ENCODE data around the gene TMEM86A. TPM values are rescaled to one million over a fixed set of nuclear protein-coding genes. Genes with fewer than 3 reads are reported as not detected.

The TMEM86A gene
- total and polyA plus RNA-seq, 2 donors (not counting 3 experiments of a cell fraction or from before 2014, with no cell fraction given), result 2.1 to 2.6 TPM

DNA sequence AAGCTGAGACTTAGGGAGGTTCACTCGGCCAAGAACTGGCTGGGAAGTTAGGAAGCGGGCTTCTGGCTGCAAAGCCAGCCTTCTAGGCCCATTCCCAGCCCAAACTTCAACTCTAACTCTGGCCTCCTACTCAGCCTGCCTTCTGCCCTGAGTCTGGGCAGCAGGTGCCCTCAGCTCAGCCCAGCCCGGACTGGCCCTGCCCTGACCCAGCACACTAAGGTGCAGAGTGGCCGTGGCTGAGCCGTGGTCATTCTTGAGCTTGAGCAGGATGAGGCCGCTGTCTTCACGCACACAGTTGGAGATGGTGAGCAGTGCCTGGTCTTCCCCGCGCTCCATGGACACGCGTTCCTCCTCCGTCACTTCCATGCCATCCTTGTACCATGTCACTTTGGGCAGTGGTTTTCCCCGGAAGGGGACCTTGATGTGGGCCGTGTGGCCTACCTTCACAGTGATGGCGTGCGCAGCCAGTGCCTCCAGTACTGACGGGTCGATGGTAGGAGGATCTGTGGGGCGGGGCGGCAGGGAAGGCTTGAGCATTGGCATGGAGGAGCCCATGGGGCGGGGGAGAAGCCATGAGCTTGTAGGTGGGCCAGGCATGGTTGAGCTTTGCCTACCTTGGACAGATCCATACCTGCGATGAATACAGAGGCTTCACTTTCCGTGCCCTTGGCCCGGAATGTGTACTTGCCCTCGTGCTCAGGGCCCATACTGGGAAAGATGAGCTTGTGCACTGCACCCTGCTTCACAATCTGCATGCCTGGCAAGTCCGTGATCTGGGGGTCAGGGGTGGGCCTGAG, 15.3 kb downstream of the TMEM86A start:
- dilution Hi-C loops (cut with MboI; ENCODE audit: extremely low pct_ligation_motif_present, low sequenced_read_pairs), result no loop called here
- POLR2A ChIA-PET, result no interaction called here

More for the DNA sequence above, 15.3 kb downstream of the TMEM86A start:
- intact Hi-C loops (cut with micrococcal nuclease), result no loop called here
- Histone ChIP-seq H3K9me3 (replicated peaks; ENCODE audit: control insufficient read depth, insufficient read depth, low read length) (no peaks in the 10 kb centered on the region), H3K27ac (ENCODE audit: insufficient read depth, low read depth, low read length) (no peak overlapping the region), H3K4me1 (ENCODE audit: control insufficient read depth, extremely low read depth, insufficient read depth, low read length) (no peaks in the 10 kb centered on the region), H4K20me1 (replicated peaks; ENCODE audit: control insufficient read depth, extremely low read depth, insufficient read depth, low read length) (no peaks in the 10 kb centered on the region), H3K4me2 (ENCODE audit: insufficient read depth, low read length) (no peak overlapping the region), H3K4me3 (replicated peaks in 1 of 3; ENCODE audit: insufficient read depth in 1 of 3, low read depth in 1 of 3, low read length in 3 of 3) (no peak overlapping the region), H3K79me2 (ENCODE audit: control insufficient read depth, insufficient read depth, low read length) (no peaks in the 10 kb centered on the region), H3K36me3 (ENCODE audit: control insufficient read depth in 2 of 2, extremely low read depth in 1 of 2, insufficient read depth in 2 of 2, low read length in 2 of 2) (no peaks in the 10 kb centered on the region), H3K9ac (replicated peaks; ENCODE audit: extremely low read depth, insufficient read depth, low read length) (no peak overlapping the region), H3K9me1 (replicated peaks; ENCODE audit: control insufficient read depth, extremely low read depth, insufficient read depth, low read length) (no peaks in the 10 kb centered on the region), H2AFZ (ENCODE audit: low read depth, low read length) (no peak overlapping the region), H3K27me3 (ENCODE audit: control insufficient read depth in 2 of 2, insufficient read depth in 2 of 2, low read length in 2 of 2) (peaks cover 0 to 7% of the 10 kb centered on the region in 2 experiments)
- CTCF ChIA-PET, result interaction anchor here (0.6 to 2.7 kb wide), 4 partner anchors 8 to 14 kb away, joined by 3 to 18 read pairs (median 5); no protein-coding TSS in a partner anchor
- no TSS peak for BruUV-seq (replicated peaks)
- TF ChIP-seq EZH2 (IDR thresholded peaks at IDR 0.05; ENCODE audit: borderline replicate concordance, low read depth, low read length, severe bottlenecking), result no peak
- no peak for TF ChIP-seq POLR2A (IDR thresholded peaks at IDR 0.05; ENCODE audit: low read depth, low read length)
- TF ChIP-seq GATA2 (IDR thresholded peaks at IDR 0.05; ENCODE audit: insufficient read depth, insufficient read length, low read depth, low read length), result no peak
- no peak for TF ChIP-seq FOS (IDR thresholded peaks at IDR 0.05; ENCODE audit: borderline replicate concordance, insufficient read depth, low read length)
- no peak for TF ChIP-seq JUN (IDR thresholded peaks at IDR 0.05; ENCODE audit: borderline replicate concordance, insufficient read depth, insufficient read length, low read depth)
- TF ChIP-seq MYC (IDR thresholded peaks at IDR 0.05; ENCODE audit: low read depth, low read length), result no peak
- TF ChIP-seq, protein P1, sequence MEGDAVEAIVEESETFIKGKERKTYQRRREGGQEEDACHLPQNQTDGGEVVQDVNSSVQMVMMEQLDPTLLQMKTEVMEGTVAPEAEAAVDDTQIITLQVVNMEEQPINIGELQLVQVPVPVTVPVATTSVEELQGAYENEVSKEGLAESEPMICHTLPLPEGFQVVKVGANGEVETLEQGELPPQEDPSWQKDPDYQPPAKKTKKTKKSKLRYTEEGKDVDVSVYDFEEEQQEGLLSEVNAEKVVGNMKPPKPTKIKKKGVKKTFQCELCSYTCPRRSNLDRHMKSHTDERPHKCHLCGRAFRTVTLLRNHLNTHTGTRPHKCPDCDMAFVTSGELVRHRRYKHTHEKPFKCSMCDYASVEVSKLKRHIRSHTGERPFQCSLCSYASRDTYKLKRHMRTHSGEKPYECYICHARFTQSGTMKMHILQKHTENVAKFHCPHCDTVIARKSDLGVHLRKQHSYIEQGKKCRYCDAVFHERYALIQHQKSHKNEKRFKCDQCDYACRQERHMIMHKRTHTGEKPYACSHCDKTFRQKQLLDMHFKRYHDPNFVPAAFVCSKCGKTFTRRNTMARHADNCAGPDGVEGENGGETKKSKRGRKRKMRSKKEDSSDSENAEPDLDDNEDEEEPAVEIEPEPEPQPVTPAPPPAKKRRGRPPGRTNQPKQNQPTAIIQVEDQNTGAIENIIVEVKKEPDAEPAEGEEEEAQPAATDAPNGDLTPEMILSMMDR (IDR thresholded peaks at IDR 0.05; ENCODE audit: extremely low read depth in 1 of 2, insufficient read depth in 1 of 2, low read depth in 1 of 2, low read length in 2 of 2), result no peak
- TF ChIP-seq, protein P2, sequence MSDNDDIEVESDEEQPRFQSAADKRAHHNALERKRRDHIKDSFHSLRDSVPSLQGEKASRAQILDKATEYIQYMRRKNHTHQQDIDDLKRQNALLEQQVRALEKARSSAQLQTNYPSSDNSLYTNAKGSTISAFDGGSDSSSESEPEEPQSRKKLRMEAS (IDR thresholded peaks at IDR 0.05; ENCODE audit: insufficient read depth, insufficient read length), result no peak
- TF ChIP-seq POLR2AphosphoS5 (IDR thresholded peaks at IDR 0.05; ENCODE audit: insufficient read depth, low read depth, low read length), result no peak
- FAIRE-seq, result no peak
- DNase-seq (ENCODE audit: low read depth, low spot score), result no peak

All from endothelial cell of umbilical vein (primary cell).